HG03521 (cell line): Measurements from ENCODE around the gene TM2D1.
"Not testable (repeated sequence)": the region's sequence is repeated elsewhere in the genome, so short reads cannot be mapped to it uniquely, and the experiment has no call there.

Experiments
- ATAC-seq: cut with Tn5 transposase; IDR thresholded peaks from one replicate; pipeline ENCODE4 v1.9.1; 2021; ENCODE audit warnings: mild to moderate bottlenecking, moderate library complexity; ENCODE audit not compliant: unreplicated experiment

TM2D1 gene

GRCh38 chr1:61718996-61719663, 5.8 kb downstream of the TM2D1 start:
- not testable (repeated sequence) for ATAC-seq

- no peak for ATAC-seq
These were observed 13.0 kb downstream of the TM2D1 start for GRCh38 chr1:61711969-61712368.

- ATAC-seq: not testable (repeated sequence)
These were observed 13.7 kb downstream of the TM2D1 start for GRCh38 chr1:61711257-61711656.

GRCh38 chr1:61709908-61710289, 15.0 kb downstream of the TM2D1 start:
- no peak for ATAC-seq

- ATAC-seq: no peak
These were observed 15.7 kb downstream of the TM2D1 start for GRCh38 chr1:61708953-61709907.

GRCh38 chr1:61699911-61700851, 24.8 kb downstream of the TM2D1 start:
- no peak for ATAC-seq

GRCh38 chr1:61692155-61692800, 32.7 kb downstream of the TM2D1 start:
- ATAC-seq: no peak

- no peak for ATAC-seq
These were observed 37.0 kb downstream of the TM2D1 start for GRCh38 chr1:61687901-61688300.

- ATAC-seq: no peak
These were observed 42.0 kb downstream of the TM2D1 start for GRCh38 chr1:61682891-61683290.

- no peak for ATAC-seq
These were observed 44.4 kb downstream of the TM2D1 start for GRCh38 chr1:61680500-61680899.

GRCh38 chr1:61676881-61677280, 48.1 kb downstream of the TM2D1 start:
- not testable (repeated sequence) for ATAC-seq

- no peak for ATAC-seq
These were observed 50.7 kb downstream of the TM2D1 start for GRCh38 chr1:61674221-61674620.

- no peak for ATAC-seq
These were observed 52.6 kb downstream of the TM2D1 start for GRCh38 chr1:61672376-61672775.

GRCh38 chr1:61670445-61670844, 54.5 kb downstream of the TM2D1 start:
- ATAC-seq: no peak

GRCh38 chr1:61670016-61670415, 54.9 kb downstream of the TM2D1 start:
- no peak for ATAC-seq

GRCh38 chr1:61659061-61659460, 65.9 kb downstream of the TM2D1 start:
- ATAC-seq: no peak

- ATAC-seq: no peak
These were observed 69.5 kb downstream of the TM2D1 start for GRCh38 chr1:61655453-61655852.

- ATAC-seq: no peak
These were observed 70.9 kb downstream of the TM2D1 start for GRCh38 chr1:61654067-61654466.

- ATAC-seq: no peak
These were observed 75.8 kb downstream of the TM2D1 start for GRCh38 chr1:61648983-61649742.

GRCh38 chr1:61647142-61647541, 77.8 kb downstream of the TM2D1 start:
- no peak for ATAC-seq
